Measurements from ENCODE around the gene ANKS1A.

ANKS1A gene

GRCh38 chr6:34950849-34951248, 61.8 kb downstream of the ANKS1A start:
- H3K4me1 ChIP-seq (ENCODE audit: control insufficient read depth, insufficient read depth, low read length): peaks cover 3% of the 10 kb centered on the region
- no peak overlapping the region for H3K4me3 ChIP-seq (ENCODE audit: insufficient read depth, low read depth, low read length)
- no peaks in the 10 kb centered on the region for H3K36me3 ChIP-seq (ENCODE audit: control insufficient read depth, insufficient read depth, low read length)
- no peaks in the 10 kb centered on the region for H3K27me3 ChIP-seq (ENCODE audit: control insufficient read depth, insufficient read depth, low read length, poor library complexity, severe bottlenecking)
- no peak overlapping the region for H3K27ac ChIP-seq (ENCODE audit: insufficient read depth, low read depth, low read length, poor library complexity, severe bottlenecking)
- H3K9me3 ChIP-seq (ENCODE audit: control insufficient read depth, low read length): no peaks in the 10 kb centered on the region
- 94 to 98% methylated on average over 3 to 4 of the region's 5 CpGs for WGBS, 2 experiments

GRCh38 chr6:34951731-34952130, 62.7 kb downstream of the ANKS1A start:
- 85 to 90% methylated on average over 3 of the region's 4 CpGs for WGBS, 2 experiments
- no peak overlapping the region for H3K4me3 ChIP-seq (ENCODE audit: insufficient read depth, low read depth, low read length)
- H3K4me1 ChIP-seq (ENCODE audit: control insufficient read depth, insufficient read depth, low read length): peaks cover 3% of the 10 kb centered on the region
- H3K27ac ChIP-seq (ENCODE audit: insufficient read depth, low read depth, low read length, poor library complexity, severe bottlenecking): no peak overlapping the region
- H3K36me3 ChIP-seq (ENCODE audit: control insufficient read depth, insufficient read depth, low read length): no peaks in the 10 kb centered on the region
- no peaks in the 10 kb centered on the region for H3K27me3 ChIP-seq (ENCODE audit: control insufficient read depth, insufficient read depth, low read length, poor library complexity, severe bottlenecking)
- H3K9me3 ChIP-seq (ENCODE audit: control insufficient read depth, low read length): no peaks in the 10 kb centered on the region

- Histone ChIP-seq H3K9me3 (ENCODE audit: control insufficient read depth, low read length) (no peaks in the 10 kb centered on the region), H3K36me3 (ENCODE audit: control insufficient read depth, insufficient read depth, low read length) (no peaks in the 10 kb centered on the region), H3K27me3 (ENCODE audit: control insufficient read depth, insufficient read depth, low read length, poor library complexity, severe bottlenecking) (no peaks in the 10 kb centered on the region), H3K4me3 (ENCODE audit: insufficient read depth, low read depth, low read length) (no peak overlapping the region), H3K4me1 (ENCODE audit: control insufficient read depth, insufficient read depth, low read length) (peaks cover 3% of the 10 kb centered on the region), H3K27ac (ENCODE audit: insufficient read depth, low read depth, low read length, poor library complexity, severe bottlenecking) (no peak overlapping the region)
- 92 to 94% methylated on average over 2 of the region's 2 CpGs for WGBS, 2 experiments
Measured at GRCh38 chr6:34953061-34954025, 64.3 kb downstream of the ANKS1A start.

GRCh38 chr6:34955442-34955841, 66.4 kb downstream of the ANKS1A start:
- Histone ChIP-seq H3K27ac (ENCODE audit: insufficient read depth, low read depth, low read length, poor library complexity, severe bottlenecking) (no peak overlapping the region), H3K4me1 (ENCODE audit: control insufficient read depth, insufficient read depth, low read length) (peaks cover 3% of the 10 kb centered on the region), H3K36me3 (ENCODE audit: control insufficient read depth, insufficient read depth, low read length) (no peaks in the 10 kb centered on the region), H3K27me3 (ENCODE audit: control insufficient read depth, insufficient read depth, low read length, poor library complexity, severe bottlenecking) (no peaks in the 10 kb centered on the region), H3K4me3 (ENCODE audit: insufficient read depth, low read depth, low read length) (no peak overlapping the region), H3K9me3 (ENCODE audit: control insufficient read depth, low read length) (no peaks in the 10 kb centered on the region)
- WGBS, 2 experiments: 91 to 96% methylated on average over 3 of the region's 3 CpGs

GRCh38 chr6:34957231-34957783, 68.3 kb downstream of the ANKS1A start:
- no peaks in the 10 kb centered on the region for H3K27me3 ChIP-seq (ENCODE audit: control insufficient read depth, insufficient read depth, low read length, poor library complexity, severe bottlenecking)
- H3K36me3 ChIP-seq (ENCODE audit: control insufficient read depth, insufficient read depth, low read length): no peaks in the 10 kb centered on the region
- H3K4me3 ChIP-seq (ENCODE audit: insufficient read depth, low read depth, low read length): no peak overlapping the region
- no peaks in the 10 kb centered on the region for H3K4me1 ChIP-seq (ENCODE audit: control insufficient read depth, insufficient read depth, low read length)
- no peaks in the 10 kb centered on the region for H3K9me3 ChIP-seq (ENCODE audit: control insufficient read depth, low read length)
- WGBS, 2 experiments: 86 to 92% methylated on average over 2 of the region's 2 CpGs
- H3K27ac ChIP-seq (ENCODE audit: insufficient read depth, low read depth, low read length, poor library complexity, severe bottlenecking): no peak overlapping the region

GRCh38 chr6:34958734-34959133, 69.7 kb downstream of the ANKS1A start:
- no peaks in the 10 kb centered on the region for H3K4me1 ChIP-seq (ENCODE audit: control insufficient read depth, insufficient read depth, low read length)
- no peaks in the 10 kb centered on the region for H3K27me3 ChIP-seq (ENCODE audit: control insufficient read depth, insufficient read depth, low read length, poor library complexity, severe bottlenecking)
- H3K27ac ChIP-seq (ENCODE audit: insufficient read depth, low read depth, low read length, poor library complexity, severe bottlenecking): no peak overlapping the region
- 94 to 97% methylated on average over 2 of the region's 2 CpGs for whole genome bisulfite sequencing, 2 experiments
- H3K36me3 ChIP-seq (ENCODE audit: control insufficient read depth, insufficient read depth, low read length): no peaks in the 10 kb centered on the region
- H3K9me3 ChIP-seq (ENCODE audit: control insufficient read depth, low read length): no peaks in the 10 kb centered on the region
- H3K4me3 ChIP-seq (ENCODE audit: insufficient read depth, low read depth, low read length): no peak overlapping the region

- Histone ChIP-seq H3K4me3 (ENCODE audit: insufficient read depth, low read depth, low read length) (no peak overlapping the region), H3K4me1 (ENCODE audit: control insufficient read depth, insufficient read depth, low read length) (no peaks in the 10 kb centered on the region), H3K9me3 (ENCODE audit: control insufficient read depth, low read length) (no peaks in the 10 kb centered on the region), H3K27ac (ENCODE audit: insufficient read depth, low read depth, low read length, poor library complexity, severe bottlenecking) (no peak overlapping the region), H3K36me3 (ENCODE audit: control insufficient read depth, insufficient read depth, low read length) (no peaks in the 10 kb centered on the region), H3K27me3 (ENCODE audit: control insufficient read depth, insufficient read depth, low read length, poor library complexity, severe bottlenecking) (no peaks in the 10 kb centered on the region)
Measured at GRCh38 chr6:34959224-34959623, 70.2 kb downstream of the ANKS1A start.

- Histone ChIP-seq H3K27ac (ENCODE audit: insufficient read depth, low read depth, low read length, poor library complexity, severe bottlenecking) (no peak overlapping the region), H3K9me3 (ENCODE audit: control insufficient read depth, low read length) (no peaks in the 10 kb centered on the region), H3K4me3 (ENCODE audit: insufficient read depth, low read depth, low read length) (no peak overlapping the region), H3K4me1 (ENCODE audit: control insufficient read depth, insufficient read depth, low read length) (no peaks in the 10 kb centered on the region), H3K27me3 (ENCODE audit: control insufficient read depth, insufficient read depth, low read length, poor library complexity, severe bottlenecking) (no peaks in the 10 kb centered on the region), H3K36me3 (ENCODE audit: control insufficient read depth, insufficient read depth, low read length) (no peaks in the 10 kb centered on the region)
- WGBS, 2 experiments: 89 to 92% methylated on average over 2 of the region's 2 CpGs
Measured at GRCh38 chr6:34961082-34961481, 72.0 kb downstream of the ANKS1A start.

GRCh38 chr6:34961574-34961973, 72.5 kb downstream of the ANKS1A start:
- H3K4me1 ChIP-seq (ENCODE audit: control insufficient read depth, insufficient read depth, low read length): no peaks in the 10 kb centered on the region
- no peak overlapping the region for H3K27ac ChIP-seq (ENCODE audit: insufficient read depth, low read depth, low read length, poor library complexity, severe bottlenecking)
- H3K27me3 ChIP-seq (ENCODE audit: control insufficient read depth, insufficient read depth, low read length, poor library complexity, severe bottlenecking): no peaks in the 10 kb centered on the region
- no peak overlapping the region for H3K4me3 ChIP-seq (ENCODE audit: insufficient read depth, low read depth, low read length)
- 93% methylated on average over 7 of the region's 7 CpGs for WGBS, 2 experiments
- no peaks in the 10 kb centered on the region for H3K9me3 ChIP-seq (ENCODE audit: control insufficient read depth, low read length)
- H3K36me3 ChIP-seq (ENCODE audit: control insufficient read depth, insufficient read depth, low read length): no peaks in the 10 kb centered on the region

GRCh38 chr6:34964564-34964963, 75.5 kb downstream of the ANKS1A start:
- WGBS, 2 experiments: 80 to 100% methylated on average over 1 of the region's 3 CpGs
- H3K4me1 ChIP-seq (ENCODE audit: control insufficient read depth, insufficient read depth, low read length): no peaks in the 10 kb centered on the region
- H3K27me3 ChIP-seq (ENCODE audit: control insufficient read depth, insufficient read depth, low read length, poor library complexity, severe bottlenecking): no peaks in the 10 kb centered on the region
- no peaks in the 10 kb centered on the region for H3K36me3 ChIP-seq (ENCODE audit: control insufficient read depth, insufficient read depth, low read length)
- no peaks in the 10 kb centered on the region for H3K9me3 ChIP-seq (ENCODE audit: control insufficient read depth, low read length)
- H3K4me3 ChIP-seq (ENCODE audit: insufficient read depth, low read depth, low read length): no peak overlapping the region
- no peak overlapping the region for H3K27ac ChIP-seq (ENCODE audit: insufficient read depth, low read depth, low read length, poor library complexity, severe bottlenecking)
